GM18508 (cell line): Measurements from ENCODE around the gene FLVCR2.
"Not testable (repeated sequence)": the region's sequence is repeated elsewhere in the genome, so short reads cannot be mapped to it uniquely, and the experiment has no call there.

Source experiments
- ATAC-seq: cut with Tn5 transposase; IDR thresholded peaks from one replicate; pipeline ENCODE4 v1.9.1; 2021; ENCODE audit warnings: moderate number of reproducible peaks; ENCODE audit not compliant: insufficient read depth, unreplicated experiment

Gene FLVCR2

DNA sequence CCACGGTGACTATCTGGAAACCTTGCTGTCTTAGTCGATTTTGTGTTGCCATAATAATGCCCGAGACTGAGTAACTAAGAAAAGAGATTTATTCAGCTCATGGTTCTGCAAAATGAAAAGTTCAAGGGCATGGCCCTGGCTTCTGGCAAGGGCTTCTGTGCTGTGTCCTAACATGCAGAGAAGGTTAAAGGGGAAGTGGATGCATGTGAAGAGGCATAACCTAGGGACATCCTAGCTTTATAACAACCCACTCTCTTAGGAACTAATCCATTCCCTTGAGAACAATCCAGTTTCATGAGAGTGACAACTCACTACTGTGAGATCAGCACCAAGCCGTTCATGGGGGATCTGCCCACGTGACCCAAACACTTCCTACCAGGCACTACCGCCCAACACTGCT, 11.5 kb downstream of the FLVCR2 start:
- no peak for ATAC-seq

DNA sequence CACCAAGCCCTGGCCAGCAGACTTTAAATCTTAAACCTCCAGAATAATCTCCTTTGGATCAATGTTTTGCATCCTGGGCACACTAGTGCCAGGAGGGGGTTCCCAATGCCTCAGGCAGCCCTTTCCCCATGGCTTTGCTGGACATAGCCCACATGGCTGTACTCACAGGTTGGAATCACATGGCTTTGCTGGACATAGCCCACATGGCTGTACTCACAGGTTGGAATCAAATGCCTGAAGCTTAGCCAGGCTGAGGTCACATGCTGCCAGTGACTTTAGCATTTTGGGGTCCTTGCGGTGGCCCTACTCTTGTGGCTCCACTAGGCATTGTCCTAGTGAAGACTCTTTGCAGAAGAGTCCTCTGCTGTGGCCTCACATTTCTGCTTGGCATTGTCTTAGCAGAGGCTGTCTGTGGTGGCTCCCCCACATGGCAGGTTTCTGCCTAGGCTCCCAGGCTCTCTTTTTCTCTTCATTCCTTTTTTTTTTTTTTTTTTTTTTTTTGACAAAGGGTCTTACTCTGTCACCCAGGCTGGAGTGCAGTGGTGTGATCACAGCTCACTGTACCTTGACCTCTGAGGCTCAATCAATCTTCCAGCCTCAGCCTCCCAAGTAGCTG, 13.0 kb downstream of the FLVCR2 start:
- no peak for ATAC-seq

DNA sequence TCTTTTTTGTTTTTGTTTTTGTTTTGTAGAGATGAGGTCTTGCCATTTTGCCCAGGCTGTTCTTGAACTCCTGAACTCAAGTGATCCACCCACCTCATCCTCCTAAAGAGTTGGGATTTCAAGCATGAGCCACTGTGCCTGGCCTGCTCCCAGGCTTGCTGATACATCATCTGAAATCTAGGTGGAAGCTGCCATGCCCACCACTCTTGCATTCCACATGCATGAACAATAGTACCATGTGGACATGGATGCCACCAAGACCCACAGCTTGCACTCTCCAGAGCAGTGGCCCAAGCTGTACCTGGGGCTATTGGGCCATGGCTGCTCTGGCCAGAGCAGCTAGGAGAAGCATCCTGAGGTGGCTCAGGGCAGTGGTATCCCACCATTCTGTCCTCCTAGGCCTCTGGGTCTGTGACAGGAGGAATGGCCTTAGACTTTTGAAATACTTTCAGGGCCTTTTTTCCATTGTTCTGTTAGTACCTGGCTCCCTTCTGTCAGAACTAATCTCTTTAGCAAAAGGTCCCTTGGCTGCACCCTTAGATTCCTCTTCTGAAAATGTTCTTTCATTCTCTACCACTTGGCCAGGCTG, 13.7 kb downstream of the FLVCR2 start:
- ATAC-seq: no peak

GRCh38 chr14:75595226-75595625, 16.8 kb downstream of the FLVCR2 start:
- ATAC-seq: no peak

- no peak for ATAC-seq
Observed at GRCh38 chr14:75597149-75597548, 18.7 kb downstream of the FLVCR2 start.

DNA sequence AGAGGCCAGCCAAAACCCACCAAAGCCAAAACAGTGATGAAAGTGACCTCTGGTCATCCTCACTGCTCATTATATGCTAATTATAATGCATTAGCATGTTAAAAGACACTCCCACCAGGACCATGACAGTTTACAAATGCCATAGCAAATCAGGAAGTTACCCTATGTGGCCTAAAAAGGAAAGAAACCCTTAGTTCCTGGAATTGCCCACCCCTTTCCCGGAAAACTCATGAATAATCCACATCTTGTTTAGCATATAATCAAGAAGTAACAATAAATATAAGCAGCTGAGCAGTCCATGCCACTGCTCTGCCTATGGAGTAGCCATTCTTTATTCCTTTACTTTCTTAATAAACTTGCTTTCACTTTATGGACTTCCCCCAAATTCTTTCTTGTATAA, 21.7 kb downstream of the FLVCR2 start:
- ATAC-seq: not testable (repeated sequence)

DNA sequence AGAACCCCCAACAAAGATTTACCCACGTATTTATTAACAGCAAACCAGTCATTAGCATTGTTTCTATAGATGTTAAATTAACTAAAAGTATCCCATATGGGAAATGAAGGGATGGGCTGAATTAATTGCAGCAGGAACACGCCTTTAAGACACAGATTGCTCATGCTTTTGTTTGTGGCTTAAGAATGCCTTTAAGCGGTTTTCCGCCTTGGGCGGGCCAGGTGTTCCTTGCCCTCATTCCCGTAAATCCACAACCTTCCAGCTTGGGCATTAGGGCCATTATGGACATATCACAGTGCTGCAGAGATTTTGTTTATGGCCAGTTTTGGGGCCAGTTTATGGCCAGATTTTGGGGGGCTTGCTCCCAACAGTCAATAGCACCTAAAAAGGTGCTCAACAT, 22.6 kb downstream of the FLVCR2 start:
- not testable (repeated sequence) for ATAC-seq

- no peak for ATAC-seq
Observed at GRCh38 chr14:75602503-75602902, 24.1 kb downstream of the FLVCR2 start.

DNA sequence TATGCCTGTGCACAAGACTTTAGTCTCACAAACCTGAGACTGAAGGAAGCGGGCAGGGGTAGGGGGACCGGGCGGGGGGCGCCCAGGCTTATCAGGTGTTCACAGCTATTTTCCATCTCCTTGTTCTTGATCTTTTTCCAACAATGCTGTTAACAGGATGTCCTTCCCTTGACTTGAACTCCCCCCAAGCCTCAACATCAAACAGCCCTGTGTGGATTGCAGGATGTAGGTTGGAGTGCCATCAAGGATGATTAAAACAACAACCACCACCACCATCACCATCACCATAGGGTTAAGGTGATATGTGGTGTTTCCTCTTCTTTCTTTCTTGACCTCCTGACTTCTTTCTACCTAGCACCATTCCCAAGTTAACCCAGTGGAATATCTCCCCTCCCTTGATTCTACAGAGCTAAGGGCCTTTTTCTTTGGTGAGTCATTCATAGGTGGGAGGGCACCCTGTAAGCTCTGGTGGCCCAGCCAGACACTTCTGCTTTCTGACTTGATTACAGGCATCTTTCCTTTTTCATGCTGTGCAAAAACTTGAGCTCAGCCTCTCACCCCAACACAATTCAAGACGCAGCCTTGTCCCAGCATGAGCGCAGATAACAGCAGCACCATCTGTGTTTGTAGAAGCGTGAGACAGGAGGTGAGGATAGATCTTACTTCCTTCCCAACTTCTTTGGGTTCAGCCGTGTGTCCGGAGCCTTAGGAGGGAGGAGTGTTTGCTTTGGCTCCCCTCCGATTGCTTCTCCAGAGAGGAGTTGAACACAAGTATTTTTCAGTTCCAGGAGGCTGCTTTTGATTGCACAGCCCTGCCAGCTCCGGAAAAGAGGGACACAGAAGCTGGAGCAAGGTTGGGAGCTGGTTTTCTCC, 26.8 kb downstream of the FLVCR2 start:
- no peak for ATAC-seq

DNA sequence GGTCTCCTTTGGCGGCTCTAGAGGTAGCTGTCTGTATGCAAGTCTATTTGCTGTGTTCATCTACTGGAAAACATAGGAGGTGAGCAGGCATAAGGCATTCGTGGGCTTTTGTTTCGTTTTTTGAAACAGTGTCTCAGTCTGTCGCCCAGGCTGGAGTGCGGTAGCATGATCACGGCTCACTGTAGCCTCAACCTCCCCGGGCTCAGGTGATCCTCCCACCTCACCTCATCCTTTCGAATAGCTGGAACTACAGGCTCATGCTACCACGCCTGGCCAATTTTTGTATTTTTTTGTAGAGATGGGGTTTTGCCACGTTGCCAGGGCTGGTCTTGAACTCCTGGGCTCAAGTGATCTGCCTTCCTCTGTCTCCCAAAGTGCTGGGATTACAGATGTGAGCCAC, 27.5 kb downstream of the FLVCR2 start:
- no peak for ATAC-seq

- ATAC-seq: no peak
Observed at GRCh38 chr14:75607044-75607443, 28.6 kb downstream of the FLVCR2 start.

DNA sequence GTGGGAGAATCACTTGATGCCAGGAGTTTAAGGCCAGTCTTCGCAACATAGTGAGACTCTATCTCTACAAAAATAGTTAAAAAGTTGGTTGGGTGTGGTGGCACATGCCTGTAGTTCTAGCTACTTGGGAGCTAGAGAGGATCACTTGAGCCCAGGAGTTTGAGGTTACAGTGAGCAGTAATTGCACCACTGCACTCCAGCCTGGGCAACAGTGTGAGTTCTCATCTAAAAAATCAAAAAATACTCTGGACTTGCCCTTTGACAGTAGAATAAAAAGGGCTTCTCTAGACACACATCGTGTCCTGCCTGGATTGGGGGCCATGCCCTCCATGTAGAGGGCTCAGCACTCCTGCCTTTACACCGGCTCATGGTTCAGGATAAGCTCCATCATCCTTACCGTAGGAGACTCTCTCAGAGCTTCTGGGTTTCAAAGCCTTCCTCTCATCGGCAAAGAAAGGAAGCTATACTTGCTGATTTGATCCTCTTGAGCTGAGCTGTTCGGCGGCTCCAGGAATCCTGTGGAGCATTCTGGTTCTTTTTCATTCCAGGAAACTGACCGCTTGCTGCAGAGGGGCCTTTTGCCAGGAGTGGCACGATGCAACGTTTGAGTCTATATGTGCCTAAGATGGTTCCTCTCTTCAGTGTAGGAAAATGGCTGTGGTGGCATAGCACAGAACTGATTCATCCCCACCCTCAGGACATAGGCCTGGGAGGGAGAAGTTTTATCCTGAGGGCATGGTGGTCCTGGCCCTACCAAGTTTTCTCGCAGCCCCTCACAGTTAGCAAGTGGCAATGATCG, 29.6 kb downstream of the FLVCR2 start:
- ATAC-seq: no peak

- ATAC-seq: no peak
Observed at GRCh38 chr14:75609116-75609515, 30.7 kb downstream of the FLVCR2 start.

- no peak for ATAC-seq
Observed at GRCh38 chr14:75609606-75610475, 31.4 kb downstream of the FLVCR2 start.

GRCh38 chr14:75610834-75611233, 32.4 kb downstream of the FLVCR2 start:
- ATAC-seq: no peak

DNA sequence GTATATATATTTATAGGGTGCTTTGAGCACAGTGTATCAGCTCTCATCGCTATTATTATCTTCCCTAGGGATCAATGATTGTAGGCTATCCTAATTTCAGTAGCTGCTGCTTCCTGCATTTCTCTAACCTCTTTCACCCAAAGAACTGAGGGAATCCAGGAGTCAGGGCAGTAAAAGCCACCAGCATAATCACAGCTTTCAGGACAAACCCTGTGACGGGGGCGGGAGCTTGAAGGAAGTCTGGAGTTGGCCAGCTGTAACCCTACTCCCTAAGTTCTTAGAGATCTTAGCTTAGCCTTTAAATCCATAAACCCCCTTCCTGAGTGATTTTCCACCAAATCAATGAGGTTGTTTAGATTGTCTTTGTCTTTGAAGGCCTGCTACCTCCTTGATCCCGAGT, 33.7 kb downstream of the FLVCR2 start:
- no peak for ATAC-seq

- no peak for ATAC-seq
Observed at GRCh38 chr14:75614179-75614578, 35.8 kb downstream of the FLVCR2 start.

- no peak for ATAC-seq
Observed at GRCh38 chr14:75615200-75615599, 36.8 kb downstream of the FLVCR2 start.

GRCh38 chr14:75619548-75619947, 41.1 kb downstream of the FLVCR2 start:
- no peak for ATAC-seq

- no peak for ATAC-seq
Observed at GRCh38 chr14:75625034-75625433, 46.6 kb downstream of the FLVCR2 start.
